Coronary artery (tissue), 2 donors: ENCODE measurements around the gene SEC16A.
A peak's percentile ranks its signal among the peaks of the same experiment; 100 is the strongest.

ENCODE experiments used
- DNase-seq: peaks from one replicate; pipeline ENCODE4 v3.0.0-alpha.2; 2017; ENCODE audit warnings: low spot score
- H3K27ac ChIP-seq, 2 donors: fragments of 200-600 bp; sonication (generic); one replicate each; pipeline ENCODE4 v1.5.1; 2016 to 2019
- H3K4me3 ChIP-seq: fragments of 200-600 bp; sonication (generic); 2 replicates; pipeline ENCODE4 v1.5.1; 2016; ENCODE audit warnings: mild to moderate bottlenecking, moderate library complexity
- TF ChIP-seq, protein P1 (sequence below): fragments of 200-600 bp; sonication (generic); IDR thresholded peaks from one replicate; pipeline ENCODE4 v1.5.1; 2019; ENCODE audit warnings: antibody characterized with exemption

The SEC16A gene

GRCh38 chr9:136517950-136518349, 35.1 kb upstream of the SEC16A start:
- no peak overlapping the region for H3K27ac ChIP-seq
- TF ChIP-seq, protein P1, sequence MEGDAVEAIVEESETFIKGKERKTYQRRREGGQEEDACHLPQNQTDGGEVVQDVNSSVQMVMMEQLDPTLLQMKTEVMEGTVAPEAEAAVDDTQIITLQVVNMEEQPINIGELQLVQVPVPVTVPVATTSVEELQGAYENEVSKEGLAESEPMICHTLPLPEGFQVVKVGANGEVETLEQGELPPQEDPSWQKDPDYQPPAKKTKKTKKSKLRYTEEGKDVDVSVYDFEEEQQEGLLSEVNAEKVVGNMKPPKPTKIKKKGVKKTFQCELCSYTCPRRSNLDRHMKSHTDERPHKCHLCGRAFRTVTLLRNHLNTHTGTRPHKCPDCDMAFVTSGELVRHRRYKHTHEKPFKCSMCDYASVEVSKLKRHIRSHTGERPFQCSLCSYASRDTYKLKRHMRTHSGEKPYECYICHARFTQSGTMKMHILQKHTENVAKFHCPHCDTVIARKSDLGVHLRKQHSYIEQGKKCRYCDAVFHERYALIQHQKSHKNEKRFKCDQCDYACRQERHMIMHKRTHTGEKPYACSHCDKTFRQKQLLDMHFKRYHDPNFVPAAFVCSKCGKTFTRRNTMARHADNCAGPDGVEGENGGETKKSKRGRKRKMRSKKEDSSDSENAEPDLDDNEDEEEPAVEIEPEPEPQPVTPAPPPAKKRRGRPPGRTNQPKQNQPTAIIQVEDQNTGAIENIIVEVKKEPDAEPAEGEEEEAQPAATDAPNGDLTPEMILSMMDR, result no peak
- H3K4me3 ChIP-seq, result no peak overlapping the region
- no peak for DNase-seq

- no peak for DNase-seq
- H3K4me3 ChIP-seq, result no peak overlapping the region
- TF ChIP-seq, protein P1, result no peak
- H3K27ac ChIP-seq, result no peak overlapping the region
Measured at GRCh38 chr9:136517012-136517743, 34.3 kb upstream of the SEC16A start.

DNA sequence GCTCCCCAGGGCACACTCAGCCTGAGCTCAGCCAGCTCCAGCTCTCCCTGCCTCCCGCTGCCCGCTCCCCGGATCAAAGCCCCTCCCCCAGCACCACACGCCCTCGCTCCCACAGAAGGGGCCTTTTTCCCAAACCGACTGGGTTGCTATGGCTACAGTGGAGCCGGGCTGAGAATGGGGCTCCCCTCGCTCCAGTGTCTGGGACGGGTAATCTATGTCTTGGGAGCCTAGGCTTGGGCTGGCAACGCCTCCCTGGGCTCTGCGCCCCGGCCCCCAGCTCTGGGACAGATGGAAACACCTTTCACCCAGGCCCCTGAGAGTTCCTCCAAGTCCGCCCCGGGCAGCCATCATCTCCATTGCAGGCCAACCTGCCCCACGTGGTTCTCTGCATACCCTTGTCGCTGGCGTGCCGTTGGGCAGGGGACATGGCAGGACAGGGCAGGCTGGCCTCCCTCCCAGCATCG, 33.4 kb upstream of the SEC16A start:
- Histone ChIP-seq H3K27ac (no peak overlapping the region), H3K4me3 (no peak overlapping the region)
- DNase-seq, result no peak
- TF ChIP-seq, protein P1, result no peak

DNA sequence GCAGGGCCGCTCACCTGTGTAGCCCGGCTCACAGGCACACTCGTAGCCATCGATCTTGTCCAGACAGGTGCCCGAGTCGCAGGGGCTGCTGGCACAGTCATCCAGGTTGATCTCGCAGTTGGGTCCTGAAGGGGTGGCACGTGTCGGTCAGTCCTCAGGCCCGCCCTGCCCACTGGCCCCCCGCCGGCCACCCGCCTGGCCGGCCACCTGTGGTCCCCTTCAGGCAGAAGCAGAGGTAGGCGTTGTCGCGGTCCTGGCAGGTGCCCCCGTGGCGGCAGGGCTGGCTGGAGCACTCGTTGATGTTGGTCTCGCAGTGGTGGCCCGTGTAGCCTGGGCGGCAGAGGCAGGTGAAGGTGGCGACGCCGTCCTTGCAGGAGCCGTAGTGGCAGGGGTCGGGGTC, 32.4 kb upstream of the SEC16A start:
- TF ChIP-seq, protein P1, result no peak
- no peak overlapping the region for H3K27ac ChIP-seq
- H3K4me3 ChIP-seq, result no peak overlapping the region
- DNase-seq, result no peak

DNA sequence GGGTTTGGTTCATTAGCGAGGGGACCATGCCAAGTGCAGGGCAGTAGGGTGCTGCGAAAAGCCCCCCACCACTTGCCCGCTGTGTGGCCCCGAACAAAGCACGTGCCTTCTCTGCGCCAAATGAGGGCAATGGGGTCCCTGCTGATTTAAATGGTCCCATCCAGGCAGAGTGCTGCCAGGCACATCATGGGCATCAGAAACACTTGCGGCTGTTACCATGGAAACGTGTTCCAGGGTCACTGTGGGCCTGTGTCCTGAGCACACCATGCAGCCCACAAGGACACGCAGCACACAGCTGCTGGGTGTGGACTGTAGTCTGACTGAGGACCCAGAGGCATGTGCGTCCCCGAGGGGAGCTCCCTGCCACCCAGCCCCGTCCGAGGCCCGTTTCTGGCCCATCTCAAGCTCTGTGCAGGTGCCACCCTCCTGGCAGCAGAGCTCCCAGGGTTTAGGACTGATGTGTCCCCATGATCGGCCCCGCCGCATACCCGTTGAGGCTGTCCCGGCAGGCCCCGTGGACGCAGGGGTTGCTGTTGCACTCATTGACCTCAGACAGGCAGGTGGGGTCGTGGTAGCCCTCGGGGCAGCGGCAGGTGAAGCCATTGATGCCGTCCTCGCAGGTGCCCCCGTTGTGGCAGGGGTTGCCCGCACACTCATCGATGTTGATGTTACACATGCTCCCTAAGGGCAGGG, 31.3 kb upstream of the SEC16A start:
- TF ChIP-seq, protein P1, result no peak
- Histone ChIP-seq H3K4me3 (no peak overlapping the region), H3K27ac (no peak overlapping the region)
- DNase-seq, result no peak

- DNase-seq, result no peak
- no peak overlapping the region for H3K4me3 ChIP-seq
- TF ChIP-seq, protein P1, result no peak
- H3K27ac ChIP-seq, result peak overlapping the region in 1 of 2 donors; percentile 53
Measured at GRCh38 chr9:136513191-136513590, 30.4 kb upstream of the SEC16A start.
